ENCODE data around the gene GNG7. TPM values are rescaled to one million over a fixed set of nuclear protein-coding genes. Genes with fewer than 3 reads are reported as not detected.

The GNG7 gene
- total RNA-seq, 1 donor: 0.45 TPM

DNA sequence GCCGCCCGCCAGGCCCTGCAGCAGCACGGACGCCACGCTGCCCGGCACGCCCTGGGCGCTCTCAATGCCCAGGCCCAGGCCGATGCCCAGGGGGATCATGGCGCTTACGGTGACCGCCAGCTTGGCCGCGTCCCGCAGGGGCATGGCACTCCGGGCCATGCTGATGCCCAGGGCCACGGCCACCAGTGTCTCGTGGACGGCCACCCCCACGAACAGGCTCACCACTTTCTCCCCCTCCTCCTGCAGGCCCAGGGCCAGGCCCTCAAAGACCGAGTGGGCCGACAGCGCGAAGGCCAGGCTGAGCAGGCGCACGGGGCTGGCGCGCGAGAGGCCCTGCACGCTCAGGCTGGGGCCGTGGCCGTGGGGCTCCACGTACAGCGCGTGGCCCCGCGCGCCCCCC lies 30.4 kb upstream of the GNG7 start:
- DNase-seq (ENCODE audit: low read depth): no peak
- TF ChIP-seq, protein P1, sequence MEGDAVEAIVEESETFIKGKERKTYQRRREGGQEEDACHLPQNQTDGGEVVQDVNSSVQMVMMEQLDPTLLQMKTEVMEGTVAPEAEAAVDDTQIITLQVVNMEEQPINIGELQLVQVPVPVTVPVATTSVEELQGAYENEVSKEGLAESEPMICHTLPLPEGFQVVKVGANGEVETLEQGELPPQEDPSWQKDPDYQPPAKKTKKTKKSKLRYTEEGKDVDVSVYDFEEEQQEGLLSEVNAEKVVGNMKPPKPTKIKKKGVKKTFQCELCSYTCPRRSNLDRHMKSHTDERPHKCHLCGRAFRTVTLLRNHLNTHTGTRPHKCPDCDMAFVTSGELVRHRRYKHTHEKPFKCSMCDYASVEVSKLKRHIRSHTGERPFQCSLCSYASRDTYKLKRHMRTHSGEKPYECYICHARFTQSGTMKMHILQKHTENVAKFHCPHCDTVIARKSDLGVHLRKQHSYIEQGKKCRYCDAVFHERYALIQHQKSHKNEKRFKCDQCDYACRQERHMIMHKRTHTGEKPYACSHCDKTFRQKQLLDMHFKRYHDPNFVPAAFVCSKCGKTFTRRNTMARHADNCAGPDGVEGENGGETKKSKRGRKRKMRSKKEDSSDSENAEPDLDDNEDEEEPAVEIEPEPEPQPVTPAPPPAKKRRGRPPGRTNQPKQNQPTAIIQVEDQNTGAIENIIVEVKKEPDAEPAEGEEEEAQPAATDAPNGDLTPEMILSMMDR (IDR thresholded peaks at IDR 0.05; ENCODE audit: insufficient read depth, low read length): no peak
- H3K4me3 ChIP-seq (ENCODE audit: low read depth, low read length): no peak overlapping the region

DNA sequence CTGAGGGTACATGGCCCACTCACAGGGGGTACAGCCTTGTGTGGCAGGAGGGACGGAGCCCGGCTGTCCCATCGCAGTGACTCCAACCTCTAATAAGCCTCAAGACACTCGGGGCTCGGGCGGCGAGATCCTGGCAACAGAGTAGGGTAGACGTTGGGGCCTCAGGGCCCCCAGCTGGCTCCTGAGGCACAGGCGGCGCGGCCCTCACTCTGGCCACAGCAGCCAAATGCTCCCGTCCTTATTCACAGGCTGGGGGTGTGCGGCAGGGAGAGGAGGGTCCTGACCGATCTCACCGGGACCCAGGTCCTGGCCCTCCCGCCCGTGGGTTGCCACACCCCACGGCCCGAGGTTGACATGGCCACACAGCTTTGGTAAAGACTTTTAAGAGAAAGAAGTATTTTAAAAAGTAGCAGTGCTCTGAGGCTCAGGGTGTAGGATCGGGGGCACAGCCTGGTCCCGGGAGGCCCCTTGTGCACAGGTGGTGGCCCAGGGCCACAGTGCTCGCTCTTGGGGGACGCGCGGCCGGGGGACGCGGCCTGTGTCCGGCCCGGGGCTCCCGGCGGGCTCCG lies 29.7 kb upstream of the GNG7 start:
- TF ChIP-seq, protein P1 (IDR thresholded peaks at IDR 0.05; ENCODE audit: insufficient read depth, low read length): no peak
- H3K4me3 ChIP-seq (ENCODE audit: low read depth, low read length): no peak overlapping the region
- no peak for DNase-seq (ENCODE audit: low read depth)

DNA sequence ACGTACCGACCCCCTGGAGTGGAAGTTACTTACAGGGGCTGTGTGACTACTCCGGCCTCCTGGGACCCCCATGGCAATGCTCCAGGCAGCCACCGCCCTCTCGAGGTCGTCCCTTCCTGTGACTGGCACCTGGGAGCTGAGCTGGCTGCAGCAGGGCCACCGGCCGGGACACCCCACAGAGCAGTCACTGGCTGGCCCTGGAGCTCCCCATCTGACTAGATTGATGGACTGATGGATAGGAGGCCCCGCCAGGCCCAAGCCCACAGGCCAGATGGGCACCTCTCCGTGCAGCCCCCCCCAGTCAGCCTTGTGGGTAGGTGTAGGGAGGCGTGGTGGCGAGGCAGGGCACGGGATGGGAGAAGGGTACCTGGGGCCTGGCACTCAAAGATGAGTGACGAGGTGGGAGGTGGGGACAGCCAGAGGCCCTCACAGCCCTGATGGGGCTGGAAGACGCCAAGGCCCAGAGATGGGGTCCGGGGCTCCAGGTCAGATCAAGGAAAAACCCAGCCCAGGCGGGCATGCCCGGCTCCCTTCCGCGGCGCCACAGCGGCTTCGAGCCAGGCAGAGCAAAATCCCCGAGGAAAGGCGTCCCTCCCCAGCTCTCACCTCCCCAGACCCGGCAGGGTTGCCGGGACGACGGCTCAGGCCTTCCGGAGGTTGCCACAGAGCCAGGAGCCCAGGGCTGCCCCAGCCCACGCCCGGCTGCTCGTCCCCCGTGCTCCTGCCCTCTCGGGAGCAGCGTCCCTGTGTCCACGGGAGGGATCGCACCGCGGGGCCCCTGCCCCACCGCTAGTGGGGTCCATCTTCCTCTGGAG lies 28.9 kb upstream of the GNG7 start:
- no peak overlapping the region for H3K4me3 ChIP-seq (ENCODE audit: low read depth, low read length)
- DNase-seq (ENCODE audit: low read depth): no peak
- TF ChIP-seq, protein P1 (IDR thresholded peaks at IDR 0.05; ENCODE audit: insufficient read depth, low read length): no peak

DNA sequence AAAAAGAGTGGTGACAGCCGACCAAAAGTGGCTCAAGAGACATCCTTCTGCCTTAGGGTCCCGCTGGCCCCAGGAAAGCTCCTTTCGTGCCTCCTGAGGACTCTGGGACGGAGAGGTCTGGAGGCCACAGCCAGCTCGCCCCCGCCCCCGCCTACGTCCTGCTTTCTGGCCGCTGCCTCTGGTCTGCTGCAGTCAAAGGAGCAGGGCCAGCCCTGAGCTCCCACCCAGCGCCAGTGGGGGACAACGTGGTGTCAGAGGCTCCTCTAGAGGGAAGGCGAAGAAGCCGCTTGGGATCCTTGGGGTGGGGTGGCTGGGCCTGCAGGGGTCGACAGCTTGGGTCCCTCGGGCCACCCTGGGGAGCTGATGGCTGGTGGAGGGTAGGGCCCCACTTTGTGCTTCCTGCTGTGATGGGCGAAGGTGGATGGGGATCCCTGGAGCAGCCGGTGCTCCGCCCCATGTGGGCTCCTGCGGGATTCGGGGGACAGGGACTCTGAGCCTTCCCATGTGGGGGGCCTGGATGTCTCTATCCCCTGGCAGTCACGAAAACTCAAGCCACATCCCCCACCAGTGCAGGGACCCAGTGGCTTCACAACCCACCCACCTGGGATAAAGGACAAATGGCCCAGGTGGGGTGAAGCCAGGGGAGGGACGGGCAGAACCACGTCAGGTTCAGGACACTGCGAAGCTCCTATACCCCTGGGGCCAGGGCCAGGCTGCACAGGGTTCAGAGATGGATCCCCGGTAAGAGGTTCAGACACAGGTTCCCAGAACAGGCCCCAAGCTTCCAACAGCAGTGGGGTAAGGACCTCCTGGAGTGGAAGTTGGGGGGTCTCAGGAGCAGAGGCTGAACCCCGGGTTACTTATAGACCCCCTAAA lies 27.7 kb upstream of the GNG7 start:
- DNase-seq (ENCODE audit: low read depth): no peak
- H3K4me3 ChIP-seq (ENCODE audit: low read depth, low read length): no peak overlapping the region
- TF ChIP-seq, protein P1 (IDR thresholded peaks at IDR 0.05; ENCODE audit: insufficient read depth, low read length): no peak

DNA sequence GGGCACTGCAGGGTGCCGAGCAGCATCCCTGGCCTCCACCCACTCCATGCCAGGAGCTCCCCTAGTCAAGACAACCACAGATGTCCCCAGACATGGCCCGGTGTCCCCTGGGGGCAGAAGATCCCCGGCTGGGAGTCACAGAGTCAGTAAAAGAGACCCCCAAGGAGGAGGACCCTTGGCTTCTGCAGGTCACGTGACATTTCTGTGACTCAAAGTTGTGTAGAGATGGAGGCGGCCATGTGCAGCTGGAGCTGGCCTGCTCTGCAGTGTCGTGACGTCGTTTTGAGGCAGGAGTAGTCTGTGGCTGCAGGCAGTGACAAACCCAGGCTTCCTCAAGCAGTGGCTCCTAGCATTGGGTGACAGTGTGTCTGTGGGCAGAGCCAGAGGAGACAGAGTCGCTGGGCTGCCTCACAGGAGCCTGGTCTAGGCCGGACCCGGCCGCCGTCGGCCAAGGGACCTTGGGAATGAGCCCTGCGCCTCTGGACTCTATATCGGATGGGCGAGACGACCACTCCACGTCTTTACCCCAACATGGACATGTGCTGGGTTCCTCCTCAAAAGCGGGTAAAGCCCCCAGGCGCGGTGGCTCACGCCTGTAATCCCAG lies 26.4 kb upstream of the GNG7 start:
- H3K4me3 ChIP-seq (ENCODE audit: low read depth, low read length): no peak overlapping the region
- no peak for DNase-seq (ENCODE audit: low read depth)
- TF ChIP-seq, protein P1 (IDR thresholded peaks at IDR 0.05; ENCODE audit: insufficient read depth, low read length): no peak

DNA sequence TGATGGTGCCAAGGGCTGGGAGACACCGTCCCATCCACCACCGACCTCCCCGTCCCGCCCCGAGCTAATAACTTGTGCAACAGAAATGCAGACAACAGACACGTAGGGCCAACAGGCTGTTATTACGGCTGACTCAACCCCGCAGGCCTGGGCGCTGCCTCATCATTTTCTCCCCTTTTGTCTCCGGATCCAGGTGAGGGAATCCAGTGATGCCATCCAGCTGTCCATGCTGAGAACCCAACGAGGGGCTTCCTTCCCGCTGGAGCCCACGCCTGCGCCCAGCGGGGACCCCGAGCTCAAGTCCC lies 25.1 kb upstream of the GNG7 start:
- no peak for DNase-seq (ENCODE audit: low read depth)
- TF ChIP-seq, protein P1 (IDR thresholded peaks at IDR 0.05; ENCODE audit: insufficient read depth, low read length): no peak
- no peak overlapping the region for H3K4me3 ChIP-seq (ENCODE audit: low read depth, low read length)

Data from fibroblast of the aortic adventitia (primary cell).